HEK293 (cell line): ENCODE measurements around the gene NLGN1.

Experiments used
- CTCF ChIA-PET: fragments of 350-600 bp; formaldehyde crosslinking; extraction: SDS; loops from one replicate; lab custom pipeline; 2021; ENCODE audit warnings: antibody characterized with exemption; lab: Yijun Ruan, JAX
- POLR2A ChIA-PET: fragments of 300-600 bp; formaldehyde crosslinking; extraction: SDS; loops from one replicate; lab custom pipeline; 2020; ENCODE audit warnings: antibody characterized with exemption, inconsistent platforms; lab: Yijun Ruan, JAX
- H3K27ac ChIP-seq: fragments of 200-500 bp; sonication (Bioruptor generic); 2 replicates; pipeline ENCODE4 v1.5.1; 2014; ENCODE audit warnings: low read depth, low read length, control low read depth, inconsistent platforms; ENCODE audit errors: extremely low read depth
- H3K36me3 ChIP-seq, 2 experiments: fragments of 200-500 bp in 1 of 2; sonication (Bioruptor generic) in 1 of 2; 1 replicate in 1 of 2; 2 replicates in 1 of 2; pipeline ENCODE4 v1.5.1; 2014 to 2017; ENCODE audit warnings: inconsistent platforms in 2 of 2, low read length in 2 of 2; ENCODE audit not compliant: control insufficient read depth in 2 of 2, insufficient read depth in 1 of 2
- H3K4me1 ChIP-seq: fragments of 200-500 bp; sonication (Bioruptor generic); 2 replicates; pipeline ENCODE4 v1.5.1; 2014; ENCODE audit warnings: mild to moderate bottlenecking, low read length, inconsistent platforms; ENCODE audit not compliant: control insufficient read depth, insufficient read depth
- H3K4me3 ChIP-seq: 2 replicates; pipeline ENCODE4 v1.5.1; 2011; ENCODE audit warnings: low read depth, mild to moderate bottlenecking, control low read depth, low read length, moderate library complexity
- H3K9me3 ChIP-seq: fragments of 200-500 bp; sonication (Bioruptor generic); 2 replicates; pipeline ENCODE4 v1.5.1; 2014; ENCODE audit warnings: low read depth, low read length, inconsistent platforms; ENCODE audit not compliant: control insufficient read depth, insufficient read depth
- FEZF1 ChIP-seq: fragments of 450-650 bp; formaldehyde crosslinking; IDR thresholded peaks from 2 replicates; pipeline ENCODE4 v1.5.1; 2016; ENCODE audit warnings: missing biosample characterization, missing genetic modification characterization
- IKZF3 ChIP-seq: fragments of 450-650 bp; IDR thresholded peaks from 2 replicates; pipeline ENCODE4 v1.5.0; 2018; ENCODE audit warnings: missing biosample characterization, mild to moderate bottlenecking, missing genetic modification characterization, moderate library complexity
- KLF10 ChIP-seq: fragments of 450-650 bp; IDR thresholded peaks from 2 replicates; pipeline ENCODE4 v1.5.1; 2018; ENCODE audit warnings: missing biosample characterization, mild to moderate bottlenecking, missing genetic modification characterization
- PBX3 ChIP-seq: sonication (generic); formaldehyde crosslinking; IDR thresholded peaks from 2 replicates; pipeline ENCODE4 v1.8.1; 2022; ENCODE audit warnings: mild to moderate bottlenecking, moderate library complexity, missing genetic modification reagents
- PRDM1 ChIP-seq: fragments of 450-650 bp; formaldehyde crosslinking; IDR thresholded peaks from 2 replicates; pipeline ENCODE4; 2016; ENCODE audit warnings: missing biosample characterization, missing genetic modification characterization
- SALL2 ChIP-seq: fragments of 450-650 bp; formaldehyde crosslinking; IDR thresholded peaks from 2 replicates; pipeline ENCODE4 v1.5.0; 2017; ENCODE audit warnings: missing biosample characterization, mild to moderate bottlenecking, missing genetic modification characterization, borderline replicate concordance
- ZBTB48 ChIP-seq: fragments of 450-650 bp; formaldehyde crosslinking; IDR thresholded peaks from 2 replicates; pipeline ENCODE4 v1.5.1; 2016; ENCODE audit warnings: missing biosample characterization, missing genetic modification characterization
- ZFHX2 ChIP-seq: fragments of 450-650 bp; formaldehyde crosslinking; conservative IDR thresholded peaks from 2 replicates; pipeline ENCODE4 v1.5.1; 2016; ENCODE audit warnings: missing biosample characterization, missing genetic modification characterization
- ZFP41 ChIP-seq: fragments of 450-650 bp; formaldehyde crosslinking; IDR thresholded peaks from 2 replicates; pipeline ENCODE4 v1.5.1; 2016; ENCODE audit warnings: missing biosample characterization, missing genetic modification characterization, borderline replicate concordance
- ZNF138 ChIP-seq: fragments of 450-650 bp; formaldehyde crosslinking; IDR thresholded peaks from 2 replicates; pipeline ENCODE4 v1.5.1; 2016; ENCODE audit warnings: missing biosample characterization, missing genetic modification characterization, borderline replicate concordance
- ZNF146 ChIP-seq: fragments of 450-650 bp; formaldehyde crosslinking; IDR thresholded peaks from 2 replicates; pipeline ENCODE4 v1.5.1; 2016; ENCODE audit warnings: missing biosample characterization, missing genetic modification characterization
- ZNF16 ChIP-seq: fragments of 450-650 bp; formaldehyde crosslinking; IDR thresholded peaks from 2 replicates; pipeline ENCODE4 v1.5.1; 2016; ENCODE audit warnings: low read depth, missing biosample characterization, missing genetic modification characterization
- ZNF169 ChIP-seq: fragments of 450-650 bp; formaldehyde crosslinking; IDR thresholded peaks from 2 replicates; pipeline ENCODE4 v1.5.1; 2016; ENCODE audit warnings: missing biosample characterization, missing genetic modification characterization
- ZNF184 ChIP-seq: fragments of 450-650 bp; IDR thresholded peaks from 2 replicates; pipeline ENCODE4 v1.5.1; 2018; ENCODE audit warnings: missing biosample characterization, mild to moderate bottlenecking, missing genetic modification characterization
- ZNF2 ChIP-seq: fragments of 450-650 bp; formaldehyde crosslinking; IDR thresholded peaks from 2 replicates; pipeline ENCODE4 v1.5.1; 2016; ENCODE audit warnings: missing biosample characterization, missing genetic modification characterization
- ZNF274 ChIP-seq, 2 experiments: fragments of 200-500 bp in 1 of 2; fragments of 450-650 bp in 1 of 2; sonication (Bioruptor generic) in 1 of 2; formaldehyde crosslinking in 1 of 2; IDR thresholded peaks; 2 replicates each; pipeline versions ENCODE4 v1.5.1 to v1.6.1; 2014 to 2016; ENCODE audit warnings: borderline replicate concordance in 1 of 2, inconsistent platforms in 1 of 2, low read length in 1 of 2, missing biosample characterization in 1 of 2, missing genetic modification characterization in 1 of 2
- ZNF311 ChIP-seq: fragments of 450-650 bp; formaldehyde crosslinking; IDR thresholded peaks from 2 replicates; pipeline ENCODE4 v1.5.1; 2017; ENCODE audit warnings: missing biosample characterization, missing genetic modification characterization, borderline replicate concordance
- ZNF433 ChIP-seq: fragments of 450-650 bp; formaldehyde crosslinking; IDR thresholded peaks from 2 replicates; pipeline ENCODE4 v1.5.1; 2016; ENCODE audit warnings: missing biosample characterization, missing genetic modification characterization, low read depth
- ZNF473 ChIP-seq: fragments of 450-650 bp; formaldehyde crosslinking; IDR thresholded peaks from 2 replicates; pipeline ENCODE4 v1.5.1; 2017; ENCODE audit warnings: missing biosample characterization, missing genetic modification characterization
- ZNF560 ChIP-seq: fragments of 450-650 bp; formaldehyde crosslinking; IDR thresholded peaks from 2 replicates; pipeline ENCODE4 v1.5.1; 2017; ENCODE audit warnings: missing biosample characterization, missing genetic modification characterization, borderline replicate concordance
- ZNF596 ChIP-seq: fragments of 450-650 bp; IDR thresholded peaks from 2 replicates; pipeline ENCODE4 v1.5.0; 2018; ENCODE audit warnings: missing biosample characterization, mild to moderate bottlenecking, missing genetic modification characterization, moderate library complexity
- ZNF621 ChIP-seq: fragments of 450-650 bp; formaldehyde crosslinking; IDR thresholded peaks from 2 replicates; pipeline ENCODE4 v1.5.1; 2017; ENCODE audit warnings: missing biosample characterization, missing genetic modification characterization
- ZNF660 ChIP-seq: fragments of 450-650 bp; IDR thresholded peaks from 2 replicates; pipeline ENCODE4 v1.5.1; 2018; ENCODE audit warnings: missing biosample characterization, mild to moderate bottlenecking, missing genetic modification characterization
- ZNF701 ChIP-seq: fragments of 450-650 bp; formaldehyde crosslinking; IDR thresholded peaks from 2 replicates; pipeline ENCODE4 v1.5.1; 2016; ENCODE audit warnings: missing biosample characterization, missing genetic modification characterization
- ZNF76 ChIP-seq: fragments of 450-650 bp; formaldehyde crosslinking; IDR thresholded peaks from 2 replicates; pipeline ENCODE4; 2016; ENCODE audit warnings: low read depth, missing biosample characterization, missing genetic modification characterization, borderline replicate concordance
- ZNF830 ChIP-seq: fragments of 450-650 bp; IDR thresholded peaks from 2 replicates; pipeline ENCODE4 v1.5.0; 2018; ENCODE audit warnings: missing biosample characterization, missing genetic modification characterization, low read depth, mild to moderate bottlenecking, moderate library complexity
- TF ChIP-seq, protein P1 (sequence below): fragments of 450-650 bp; formaldehyde crosslinking; IDR thresholded peaks from 2 replicates; pipeline ENCODE4 v1.5.1; 2016; ENCODE audit warnings: missing biosample characterization, missing genetic modification characterization
- TF ChIP-seq, protein P2 (sequence below): fragments of 450-650 bp; formaldehyde crosslinking; IDR thresholded peaks from 2 replicates; pipeline ENCODE4 v1.5.1; 2016; ENCODE audit warnings: missing biosample characterization, missing genetic modification characterization
- TF ChIP-seq, protein P3 (sequence below): fragments of 450-650 bp; formaldehyde crosslinking; IDR thresholded peaks from 2 replicates; pipeline ENCODE4 v1.5.1; 2017; ENCODE audit warnings: missing biosample characterization, missing genetic modification characterization
- TF ChIP-seq, protein P4 (sequence below): fragments of 450-650 bp; formaldehyde crosslinking; IDR thresholded peaks from 2 replicates; pipeline ENCODE4 v1.5.1; 2016; ENCODE audit warnings: missing biosample characterization, missing genetic modification characterization

Gene NLGN1

DNA sequence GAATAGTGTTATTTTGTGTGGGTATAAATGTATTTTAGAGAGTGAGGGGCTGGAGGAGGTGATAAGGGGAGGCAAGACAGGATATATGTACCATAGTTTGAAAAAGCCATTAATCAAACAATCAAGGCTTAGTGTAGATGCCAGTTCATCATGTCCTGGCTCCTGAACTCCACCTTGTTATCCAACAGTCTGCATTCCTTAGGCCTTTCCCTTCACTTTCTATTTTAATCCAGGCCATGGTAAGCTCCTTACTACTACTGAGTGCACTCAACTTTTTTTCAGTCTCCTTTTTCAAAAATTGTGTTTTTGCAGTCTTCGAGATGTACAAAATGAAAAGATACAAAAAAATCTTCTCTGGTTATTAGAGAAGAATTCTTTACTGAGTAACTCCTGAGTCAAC, 761.1 kb downstream of the NLGN1 start (continued):
- TF ChIP-seq ZNF433 (tag by site-specific recombination), result no peak

DNA sequence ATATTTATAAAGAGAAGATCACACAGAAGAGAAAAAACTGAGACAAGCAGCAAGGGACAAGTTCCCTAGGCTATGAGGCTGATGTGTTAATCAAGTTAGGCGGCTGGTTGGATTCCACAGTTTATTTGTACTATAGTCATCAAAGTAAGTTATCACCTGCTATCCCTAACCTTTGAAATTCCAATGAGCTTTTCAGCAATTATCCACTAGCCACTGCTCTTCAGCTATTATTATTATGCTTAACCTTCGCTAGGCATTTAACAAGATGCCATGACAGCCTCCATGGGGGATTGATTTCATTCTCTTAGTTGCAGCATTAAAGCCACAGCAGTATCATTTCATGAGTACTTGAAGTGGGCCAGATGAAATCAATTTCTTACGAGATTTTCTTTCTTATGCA, 762.1 kb downstream of the NLGN1 start:
- Histone ChIP-seq H3K4me1 (no peaks in the 10 kb centered on the region), H3K36me3 (no peaks in the 10 kb centered on the region), H3K27ac (no peak overlapping the region), H3K9me3 (no peaks in the 10 kb centered on the region), H3K4me3 (no peak overlapping the region)
- TF ChIP-seq ZNF16 (tag by site-specific recombination) (no peak), ZNF2 (tag by site-specific recombination) (no peak), ZNF621 (tag by site-specific recombination) (no peak), ZNF274 (IDR thresholded peaks at IDR 0.05; ENCODE audit: low read length) (no peak), ZNF274 (tag by site-specific recombination; IDR thresholded peaks at IDR 0.05; ENCODE audit: borderline replicate concordance) (no peak), ZNF660 (no peak), SALL2 (tag by site-specific recombination) (no peak), ZFHX2 (no peak), ZNF311 (tag by site-specific recombination) (no peak), FEZF1 (tag by site-specific recombination) (no peak), ZNF596 (tag by site-specific recombination) (no peak), ZNF169 (tag by site-specific recombination) (no peak), IKZF3 (tag by site-specific recombination) (no peak), PBX3 (no peak), PRDM1 (no peak), ZNF830 (tag by site-specific recombination) (no peak)
- TF ChIP-seq, protein P1, sequence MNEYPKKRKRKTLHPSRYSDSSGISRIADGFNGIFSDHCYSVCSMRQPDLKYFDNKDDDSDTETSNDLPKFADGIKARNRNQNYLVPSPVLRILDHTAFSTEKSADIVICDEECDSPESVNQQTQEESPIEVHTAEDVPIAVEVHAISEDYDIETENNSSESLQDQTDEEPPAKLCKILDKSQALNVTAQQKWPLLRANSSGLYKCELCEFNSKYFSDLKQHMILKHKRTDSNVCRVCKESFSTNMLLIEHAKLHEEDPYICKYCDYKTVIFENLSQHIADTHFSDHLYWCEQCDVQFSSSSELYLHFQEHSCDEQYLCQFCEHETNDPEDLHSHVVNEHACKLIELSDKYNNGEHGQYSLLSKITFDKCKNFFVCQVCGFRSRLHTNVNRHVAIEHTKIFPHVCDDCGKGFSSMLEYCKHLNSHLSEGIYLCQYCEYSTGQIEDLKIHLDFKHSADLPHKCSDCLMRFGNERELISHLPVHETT, result no peak
- TF ChIP-seq, protein P2, sequence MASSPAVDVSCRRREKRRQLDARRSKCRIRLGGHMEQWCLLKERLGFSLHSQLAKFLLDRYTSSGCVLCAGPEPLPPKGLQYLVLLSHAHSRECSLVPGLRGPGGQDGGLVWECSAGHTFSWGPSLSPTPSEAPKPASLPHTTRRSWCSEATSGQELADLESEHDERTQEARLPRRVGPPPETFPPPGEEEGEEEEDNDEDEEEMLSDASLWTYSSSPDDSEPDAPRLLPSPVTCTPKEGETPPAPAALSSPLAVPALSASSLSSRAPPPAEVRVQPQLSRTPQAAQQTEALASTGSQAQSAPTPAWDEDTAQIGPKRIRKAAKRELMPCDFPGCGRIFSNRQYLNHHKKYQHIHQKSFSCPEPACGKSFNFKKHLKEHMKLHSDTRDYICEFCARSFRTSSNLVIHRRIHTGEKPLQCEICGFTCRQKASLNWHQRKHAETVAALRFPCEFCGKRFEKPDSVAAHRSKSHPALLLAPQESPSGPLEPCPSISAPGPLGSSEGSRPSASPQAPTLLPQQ (tag by site-specific recombination), result no peak
- TF ChIP-seq, protein P3, sequence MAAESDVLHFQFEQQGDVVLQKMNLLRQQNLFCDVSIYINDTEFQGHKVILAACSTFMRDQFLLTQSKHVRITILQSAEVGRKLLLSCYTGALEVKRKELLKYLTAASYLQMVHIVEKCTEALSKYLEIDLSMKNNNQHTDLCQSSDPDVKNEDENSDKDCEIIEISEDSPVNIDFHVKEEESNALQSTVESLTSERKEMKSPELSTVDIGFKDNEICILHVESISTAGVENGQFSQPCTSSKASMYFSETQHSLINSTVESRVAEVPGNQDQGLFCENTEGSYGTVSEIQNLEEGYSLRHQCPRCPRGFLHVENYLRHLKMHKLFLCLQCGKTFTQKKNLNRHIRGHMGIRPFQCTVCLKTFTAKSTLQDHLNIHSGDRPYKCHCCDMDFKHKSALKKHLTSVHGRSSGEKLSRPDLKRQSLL (tag by site-specific recombination), result no peak
- ChIA-PET POLR2A (no interaction called here), CTCF (no interaction called here)

GRCh38 chr3:174162550-174162949, 765.0 kb downstream of the NLGN1 start:
- ChIA-PET POLR2A (no interaction called here), CTCF (no interaction called here)
- TF ChIP-seq ZNF76 (tag by site-specific recombination) (no peak), ZNF146 (no peak), KLF10 (tag by site-specific recombination) (no peak), ZNF184 (tag by site-specific recombination) (no peak), ZNF473 (tag by site-specific recombination) (no peak), ZNF560 (tag by site-specific recombination) (no peak), ZFP41 (no peak), ZNF701 (no peak), ZBTB48 (tag by site-specific recombination) (no peak), ZNF138 (no peak)
- TF ChIP-seq, protein P4, sequence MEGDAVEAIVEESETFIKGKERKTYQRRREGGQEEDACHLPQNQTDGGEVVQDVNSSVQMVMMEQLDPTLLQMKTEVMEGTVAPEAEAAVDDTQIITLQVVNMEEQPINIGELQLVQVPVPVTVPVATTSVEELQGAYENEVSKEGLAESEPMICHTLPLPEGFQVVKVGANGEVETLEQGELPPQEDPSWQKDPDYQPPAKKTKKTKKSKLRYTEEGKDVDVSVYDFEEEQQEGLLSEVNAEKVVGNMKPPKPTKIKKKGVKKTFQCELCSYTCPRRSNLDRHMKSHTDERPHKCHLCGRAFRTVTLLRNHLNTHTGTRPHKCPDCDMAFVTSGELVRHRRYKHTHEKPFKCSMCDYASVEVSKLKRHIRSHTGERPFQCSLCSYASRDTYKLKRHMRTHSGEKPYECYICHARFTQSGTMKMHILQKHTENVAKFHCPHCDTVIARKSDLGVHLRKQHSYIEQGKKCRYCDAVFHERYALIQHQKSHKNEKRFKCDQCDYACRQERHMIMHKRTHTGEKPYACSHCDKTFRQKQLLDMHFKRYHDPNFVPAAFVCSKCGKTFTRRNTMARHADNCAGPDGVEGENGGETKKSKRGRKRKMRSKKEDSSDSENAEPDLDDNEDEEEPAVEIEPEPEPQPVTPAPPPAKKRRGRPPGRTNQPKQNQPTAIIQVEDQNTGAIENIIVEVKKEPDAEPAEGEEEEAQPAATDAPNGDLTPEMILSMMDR, result no peak

More at GRCh38 chr3:174162550-174162949, 765.0 kb downstream of the NLGN1 start:
- Histone ChIP-seq H3K4me1 (no peaks in the 10 kb centered on the region), H3K36me3 (no peaks in the 10 kb centered on the region), H3K4me3 (no peak overlapping the region), H3K27ac (no peak overlapping the region), H3K9me3 (no peaks in the 10 kb centered on the region)
